Ishikawa (cell line): ENCODE measurements around the gene ZBTB2.

Source experiments
- CEBPB ChIP-seq: IDR thresholded peaks from 2 replicates; pipeline ENCODE4 v1.6.1; 2012
- CREB1 ChIP-seq: IDR thresholded peaks from 2 replicates; pipeline ENCODE4 v1.6.1; 2012; ENCODE audit warnings: low read depth
- EGR1 ChIP-seq: IDR thresholded peaks from 2 replicates; pipeline ENCODE4 v1.6.1; 2012
- EP300 ChIP-seq: IDR thresholded peaks from 2 replicates; pipeline ENCODE4 v1.6.1; 2012; ENCODE audit warnings: borderline replicate concordance
- FOXM1 ChIP-seq: IDR thresholded peaks from 2 replicates; pipeline ENCODE4 v1.6.1; 2012; ENCODE audit warnings: low read depth, borderline replicate concordance
- MAX ChIP-seq: IDR thresholded peaks from 2 replicates; pipeline ENCODE4 v1.6.1; 2012
- NFIC ChIP-seq: IDR thresholded peaks from 2 replicates; pipeline ENCODE4 v1.6.1; 2012
- RAD21 ChIP-seq: IDR thresholded peaks from 2 replicates; pipeline ENCODE4 v1.6.1; 2012; ENCODE audit warnings: low read depth
- TAF1 ChIP-seq: IDR thresholded peaks from 2 replicates; pipeline ENCODE4 v1.6.1; 2012; ENCODE audit warnings: low read depth, mild to moderate bottlenecking
- TCF12 ChIP-seq: IDR thresholded peaks from 2 replicates; pipeline ENCODE4 v1.6.1; 2012; ENCODE audit warnings: low read depth
- TEAD4 ChIP-seq: IDR thresholded peaks from 2 replicates; pipeline ENCODE4 v1.6.1; 2012
- USF1 ChIP-seq: IDR thresholded peaks from 2 replicates; pipeline ENCODE4 v1.6.1; 2012
- YY1 ChIP-seq: IDR thresholded peaks from 2 replicates; pipeline ENCODE4 v1.6.1; 2012; ENCODE audit warnings: low read depth
- ZBTB7A ChIP-seq: IDR thresholded peaks from 2 replicates; pipeline ENCODE4 v1.6.1; 2012; ENCODE audit warnings: low read depth
- TF ChIP-seq, protein P1 (sequence below): IDR thresholded peaks from 2 replicates; pipeline ENCODE4 v1.6.1; 2012; ENCODE audit warnings: low read depth, mild to moderate bottlenecking

ZBTB2 gene

DNA sequence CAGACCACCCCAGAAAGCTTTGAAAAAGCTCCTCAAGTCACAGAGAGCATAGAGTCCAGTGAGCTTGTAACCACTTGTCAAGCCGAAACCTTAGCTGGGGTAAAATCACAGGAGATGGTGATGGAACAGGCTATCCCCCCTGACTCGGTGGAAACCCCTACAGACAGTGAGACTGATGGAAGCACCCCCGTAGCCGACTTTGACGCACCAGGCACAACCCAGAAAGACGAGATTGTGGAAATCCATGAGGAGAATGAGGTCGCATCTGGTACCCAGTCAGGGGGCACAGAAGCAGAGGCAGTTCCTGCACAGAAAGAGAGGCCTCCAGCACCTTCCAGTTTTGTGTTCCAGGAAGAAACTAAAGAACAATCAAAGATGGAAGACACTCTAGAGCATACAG lies 39.6 kb downstream of the ZBTB2 start:
- no peak for TF ChIP-seq CEBPB
- no peak for TF ChIP-seq TAF1
- TF ChIP-seq FOXM1: no peak
- TF ChIP-seq CREB1: no peak
- TF ChIP-seq YY1: no peak
- no peak for TF ChIP-seq ZBTB7A
- TF ChIP-seq USF1: no peak
- TF ChIP-seq TEAD4: no peak
- no peak for TF ChIP-seq EGR1
- TF ChIP-seq EP300: no peak
- TF ChIP-seq TCF12: no peak
- no peak for TF ChIP-seq RAD21

DNA sequence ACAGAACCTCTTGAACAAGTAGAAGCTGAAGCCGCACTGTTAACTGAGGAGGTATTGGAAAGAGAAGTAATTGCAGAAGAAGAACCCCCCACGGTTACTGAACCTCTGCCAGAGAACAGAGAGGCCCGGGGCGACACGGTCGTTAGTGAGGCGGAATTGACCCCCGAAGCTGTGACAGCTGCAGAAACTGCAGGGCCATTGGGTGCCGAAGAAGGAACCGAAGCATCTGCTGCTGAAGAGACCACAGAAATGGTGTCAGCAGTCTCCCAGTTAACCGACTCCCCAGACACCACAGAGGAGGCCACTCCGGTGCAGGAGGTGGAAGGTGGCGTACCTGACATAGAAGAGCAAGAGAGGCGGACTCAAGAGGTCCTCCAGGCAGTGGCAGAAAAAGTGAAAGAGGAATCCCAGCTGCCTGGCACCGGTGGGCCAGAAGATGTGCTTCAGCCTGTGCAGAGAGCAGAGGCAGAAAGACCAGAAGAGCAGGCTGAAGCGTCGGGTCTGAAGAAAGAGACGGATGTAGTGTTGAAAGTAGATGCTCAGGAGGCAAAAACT lies 40.1 kb downstream of the ZBTB2 start:
- no peak for TF ChIP-seq TCF12
- no peak for TF ChIP-seq FOXM1
- no peak for TF ChIP-seq ZBTB7A
- TF ChIP-seq, protein P1, sequence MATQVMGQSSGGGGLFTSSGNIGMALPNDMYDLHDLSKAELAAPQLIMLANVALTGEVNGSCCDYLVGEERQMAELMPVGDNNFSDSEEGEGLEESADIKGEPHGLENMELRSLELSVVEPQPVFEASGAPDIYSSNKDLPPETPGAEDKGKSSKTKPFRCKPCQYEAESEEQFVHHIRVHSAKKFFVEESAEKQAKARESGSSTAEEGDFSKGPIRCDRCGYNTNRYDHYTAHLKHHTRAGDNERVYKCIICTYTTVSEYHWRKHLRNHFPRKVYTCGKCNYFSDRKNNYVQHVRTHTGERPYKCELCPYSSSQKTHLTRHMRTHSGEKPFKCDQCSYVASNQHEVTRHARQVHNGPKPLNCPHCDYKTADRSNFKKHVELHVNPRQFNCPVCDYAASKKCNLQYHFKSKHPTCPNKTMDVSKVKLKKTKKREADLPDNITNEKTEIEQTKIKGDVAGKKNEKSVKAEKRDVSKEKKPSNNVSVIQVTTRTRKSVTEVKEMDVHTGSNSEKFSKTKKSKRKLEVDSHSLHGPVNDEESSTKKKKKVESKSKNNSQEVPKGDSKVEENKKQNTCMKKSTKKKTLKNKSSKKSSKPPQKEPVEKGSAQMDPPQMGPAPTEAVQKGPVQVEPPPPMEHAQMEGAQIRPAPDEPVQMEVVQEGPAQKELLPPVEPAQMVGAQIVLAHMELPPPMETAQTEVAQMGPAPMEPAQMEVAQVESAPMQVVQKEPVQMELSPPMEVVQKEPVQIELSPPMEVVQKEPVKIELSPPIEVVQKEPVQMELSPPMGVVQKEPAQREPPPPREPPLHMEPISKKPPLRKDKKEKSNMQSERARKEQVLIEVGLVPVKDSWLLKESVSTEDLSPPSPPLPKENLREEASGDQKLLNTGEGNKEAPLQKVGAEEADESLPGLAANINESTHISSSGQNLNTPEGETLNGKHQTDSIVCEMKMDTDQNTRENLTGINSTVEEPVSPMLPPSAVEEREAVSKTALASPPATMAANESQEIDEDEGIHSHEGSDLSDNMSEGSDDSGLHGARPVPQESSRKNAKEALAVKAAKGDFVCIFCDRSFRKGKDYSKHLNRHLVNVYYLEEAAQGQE: no peak
- no peak for TF ChIP-seq NFIC
- TF ChIP-seq CREB1: no peak
- no peak for TF ChIP-seq MAX
- no peak for TF ChIP-seq YY1
- TF ChIP-seq CEBPB: no peak
- TF ChIP-seq RAD21: no peak
- TF ChIP-seq TEAD4: no peak
- no peak for TF ChIP-seq EP300
- no peak for TF ChIP-seq USF1
- no peak for TF ChIP-seq TAF1
- no peak for TF ChIP-seq EGR1

GRCh38 chr6:151350442-151351145 lies 40.8 kb downstream of the ZBTB2 start:
- TF ChIP-seq NFIC (no peak), TAF1 (no peak), MAX (no peak), EP300 (no peak), YY1 (no peak), FOXM1 (no peak)
- TF ChIP-seq, protein P1: no peak

GRCh38 chr6:151349651-151350270 lies 41.6 kb downstream of the ZBTB2 start:
- no peak for TF ChIP-seq CEBPB
- no peak for TF ChIP-seq USF1
- no peak for TF ChIP-seq TCF12
- TF ChIP-seq TAF1: no peak
- TF ChIP-seq YY1: no peak
- TF ChIP-seq MAX: no peak
- TF ChIP-seq, protein P1: no peak
- no peak for TF ChIP-seq EP300
- no peak for TF ChIP-seq FOXM1
- TF ChIP-seq TEAD4: no peak
- TF ChIP-seq RAD21: no peak
- no peak for TF ChIP-seq EGR1
- no peak for TF ChIP-seq ZBTB7A
- no peak for TF ChIP-seq CREB1
- no peak for TF ChIP-seq NFIC
